Subcutaneous adipose tissue (tissue), 4 donors: ENCODE data around the gene ZBTB7C. TPM values are rescaled to one million over a fixed set of nuclear protein-coding genes. Genes with fewer than 3 reads are reported as not detected.

Experiments used
- total RNA-seq, 4 donors: library from RNA; depleted of rRNA; stranded (reverse); fragments of >200 nt; gene quantifications; one replicate each; pipeline ENCODE4 v1.1.0, GENCODE V29; 2016
- TF ChIP-seq, protein P1 (sequence below): fragments of 450-650 bp; IDR thresholded peaks from one replicate; pipeline ENCODE4 v1.5.1; 2016; ENCODE audit warnings: low read depth, mild to moderate bottlenecking, control low read depth, antibody characterized with exemption, moderate library complexity

ZBTB7C gene
- total RNA-seq, 4 donors from 2014 or later = 1.0 to 5.5 (median 4.4) TPM

DNA sequence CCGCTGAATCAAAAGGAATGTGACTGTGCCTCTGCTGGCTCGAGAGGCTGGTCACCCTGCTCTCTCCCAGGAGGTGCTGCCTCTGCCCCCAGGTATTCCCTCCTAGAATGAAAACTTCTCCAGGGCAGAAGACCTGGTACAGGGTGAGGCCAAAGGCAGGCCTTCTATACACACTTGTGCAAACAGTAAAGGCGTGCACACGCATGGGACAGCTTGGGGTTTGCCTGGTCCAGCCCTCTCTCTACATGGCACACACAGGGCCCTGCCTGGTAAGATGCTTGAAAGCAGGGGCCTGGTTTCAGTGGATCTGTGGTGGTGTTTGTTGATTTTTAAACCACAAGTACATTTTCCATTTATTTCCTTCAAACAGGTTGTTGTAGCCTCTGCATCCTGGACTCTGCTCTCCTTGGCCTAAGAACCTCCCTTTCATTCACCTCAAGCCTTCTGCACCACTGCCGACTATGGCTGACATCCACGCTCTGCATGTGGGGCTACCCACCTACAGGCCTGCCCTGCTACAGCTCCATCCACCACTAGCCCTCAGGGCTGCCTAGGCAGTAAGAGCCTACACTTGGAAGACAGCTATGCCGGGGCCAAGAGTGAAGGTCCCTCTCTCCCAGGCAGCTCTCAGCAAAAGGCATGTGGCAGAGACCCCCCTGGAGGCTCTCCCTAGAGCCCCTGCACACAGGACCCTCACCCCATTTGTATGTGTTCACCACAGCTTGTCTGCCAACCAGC lies 190.7 kb downstream of the ZBTB7C start:
- TF ChIP-seq, protein P1, sequence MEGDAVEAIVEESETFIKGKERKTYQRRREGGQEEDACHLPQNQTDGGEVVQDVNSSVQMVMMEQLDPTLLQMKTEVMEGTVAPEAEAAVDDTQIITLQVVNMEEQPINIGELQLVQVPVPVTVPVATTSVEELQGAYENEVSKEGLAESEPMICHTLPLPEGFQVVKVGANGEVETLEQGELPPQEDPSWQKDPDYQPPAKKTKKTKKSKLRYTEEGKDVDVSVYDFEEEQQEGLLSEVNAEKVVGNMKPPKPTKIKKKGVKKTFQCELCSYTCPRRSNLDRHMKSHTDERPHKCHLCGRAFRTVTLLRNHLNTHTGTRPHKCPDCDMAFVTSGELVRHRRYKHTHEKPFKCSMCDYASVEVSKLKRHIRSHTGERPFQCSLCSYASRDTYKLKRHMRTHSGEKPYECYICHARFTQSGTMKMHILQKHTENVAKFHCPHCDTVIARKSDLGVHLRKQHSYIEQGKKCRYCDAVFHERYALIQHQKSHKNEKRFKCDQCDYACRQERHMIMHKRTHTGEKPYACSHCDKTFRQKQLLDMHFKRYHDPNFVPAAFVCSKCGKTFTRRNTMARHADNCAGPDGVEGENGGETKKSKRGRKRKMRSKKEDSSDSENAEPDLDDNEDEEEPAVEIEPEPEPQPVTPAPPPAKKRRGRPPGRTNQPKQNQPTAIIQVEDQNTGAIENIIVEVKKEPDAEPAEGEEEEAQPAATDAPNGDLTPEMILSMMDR = no peak

GRCh38 chr18:48217258-48218250 lies 191.6 kb downstream of the ZBTB7C start:
- TF ChIP-seq, protein P1 = no peak

DNA sequence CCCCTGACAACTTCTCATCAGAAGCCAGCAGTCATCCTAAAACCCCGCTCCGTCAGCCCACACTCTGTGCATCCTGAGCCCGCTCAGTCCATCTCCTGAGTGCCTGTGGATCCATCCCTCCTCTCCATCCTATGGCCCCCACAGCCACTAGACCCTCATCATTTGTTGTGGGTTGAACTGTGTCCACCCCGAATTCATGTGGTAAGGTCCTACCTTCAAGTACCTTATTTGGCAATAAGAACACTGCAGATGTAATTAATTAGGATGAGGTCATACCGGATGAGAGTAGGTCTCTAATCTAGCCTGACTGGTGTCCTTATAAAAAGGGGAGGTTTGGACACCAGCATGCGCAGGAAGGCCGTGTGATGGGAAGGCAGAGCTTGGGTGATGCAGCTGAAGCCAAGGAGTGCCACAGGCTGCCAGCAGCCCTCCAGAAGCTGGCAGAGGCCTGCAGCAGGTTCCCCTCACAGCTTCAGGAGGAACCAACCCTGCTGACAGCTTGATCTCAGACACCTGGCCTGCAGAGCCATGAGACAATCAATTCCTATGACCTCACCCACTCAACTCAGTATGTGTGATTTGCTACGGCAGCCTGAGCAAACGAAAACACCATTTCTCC lies 192.4 kb downstream of the ZBTB7C start:
- TF ChIP-seq, protein P1 = no peak

GRCh38 chr18:48215876-48216638 lies 193.1 kb downstream of the ZBTB7C start:
- TF ChIP-seq, protein P1 = no peak

DNA sequence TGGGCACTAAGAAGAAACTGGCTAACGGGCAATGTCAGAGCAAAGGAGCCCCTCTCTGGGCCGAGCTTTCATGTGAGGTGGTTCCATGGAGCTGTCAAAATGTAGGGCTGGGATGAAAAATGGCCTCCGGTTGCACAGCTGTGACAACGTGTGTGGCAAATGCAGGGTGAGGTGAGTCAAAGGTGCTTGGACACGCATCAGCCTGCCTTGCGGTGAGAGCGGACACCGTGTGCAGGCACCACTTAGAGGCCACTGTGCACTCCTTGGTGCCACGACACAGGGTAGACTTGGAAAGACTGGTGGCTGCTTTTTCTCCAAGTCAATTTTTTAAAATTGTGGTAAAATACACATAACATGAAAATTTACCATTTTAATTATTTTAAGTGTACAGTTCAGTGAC lies 195.4 kb downstream of the ZBTB7C start:
- TF ChIP-seq, protein P1 = no peak

GRCh38 chr18:48208432-48209140 lies 200.6 kb downstream of the ZBTB7C start:
- TF ChIP-seq, protein P1 = no peak
